GM12864 (cell line): ENCODE measurements around the gene ADAMTS1.

Source experiments
- DNase-seq: peaks from one replicate; pipeline ENCODE4 v3.0.0-alpha.2; 2011; ENCODE audit warnings: low read depth
- H3K4me3 ChIP-seq: 2 replicates; pipeline ENCODE4 v1.5.1; 2011; ENCODE audit warnings: mild to moderate bottlenecking, low read depth, low read length, control low read depth
- CTCF ChIP-seq: IDR thresholded peaks from 2 replicates; pipeline ENCODE4 v1.5.1; 2011; ENCODE audit warnings: low read depth, mild to moderate bottlenecking, moderate library complexity, low read length, control low read depth, inconsistent platforms; ENCODE audit errors: missing control alignments

The ADAMTS1 gene

GRCh38 chr21:26845066-26845758 lies at the start of gene ADAMTS1:
TSS of gene ADAMTS1 (minus strand) at chr21:26845409. CDS start at chr21:26844954, 455 bp downstream.
- no peak for DNase-seq
- no peak for TF ChIP-seq CTCF

GRCh38 chr21:26892151-26892550 lies 46.9 kb upstream of the ADAMTS1 start:
- no peak for DNase-seq
- no peak for TF ChIP-seq CTCF
- H3K4me3 ChIP-seq = no peak overlapping the region

More at GRCh38 chr21:26845066-26845758, at the start of gene ADAMTS1:
- no peak within 1 kb of the TSS for H3K4me3 ChIP-seq

GRCh38 chr21:26888931-26889330 lies 43.7 kb upstream of the ADAMTS1 start:
- no peak for DNase-seq
- no peak overlapping the region for H3K4me3 ChIP-seq
- no peak for TF ChIP-seq CTCF

- no peak for DNase-seq
- TF ChIP-seq CTCF = no peak
- H3K4me3 ChIP-seq = no peak overlapping the region
These were observed 43.0 kb upstream of the ADAMTS1 start for GRCh38 chr21:26888256-26888655.

GRCh38 chr21:26887251-26887650 lies 42.0 kb upstream of the ADAMTS1 start:
- no peak for DNase-seq
- H3K4me3 ChIP-seq = no peak overlapping the region
- TF ChIP-seq CTCF = no peak

- DNase-seq = no peak
- no peak for TF ChIP-seq CTCF
These were observed 39.2 kb upstream of the ADAMTS1 start for GRCh38 chr21:26884436-26884835.

GRCh38 chr21:26883768-26884167 lies 38.6 kb upstream of the ADAMTS1 start:
- H3K4me3 ChIP-seq = no peak overlapping the region
- no peak for DNase-seq
- TF ChIP-seq CTCF = no peak

More at GRCh38 chr21:26884436-26884835, 39.2 kb upstream of the ADAMTS1 start:
- no peak overlapping the region for H3K4me3 ChIP-seq
